GM21360 (cell line): ENCODE measurements around the gene GPR107.

ENCODE experiments used
- ATAC-seq: cut with Tn5 transposase; IDR thresholded peaks from one replicate; pipeline ENCODE4 v1.9.1; 2021; ENCODE audit warnings: mild to moderate bottlenecking, moderate library complexity; ENCODE audit not compliant: unreplicated experiment

GPR107 gene

GRCh38 chr9:130128733-130129431 lies 75.2 kb downstream of the GPR107 start:
- peak; percentile 64 for ATAC-seq

GRCh38 chr9:130129432-130130061 lies 75.8 kb downstream of the GPR107 start:
- ATAC-seq, result peak; percentile 11

GRCh38 chr9:130132746-130133145 lies 79.0 kb downstream of the GPR107 start:
- ATAC-seq, result no peak

GRCh38 chr9:130137081-130137640 lies 83.5 kb downstream of the GPR107 start:
- no peak for ATAC-seq

GRCh38 chr9:130137641-130138081 lies 84.0 kb downstream of the GPR107 start:
- ATAC-seq, result no peak

- no peak for ATAC-seq
Observed at GRCh38 chr9:130138171-130138653, 84.5 kb downstream of the GPR107 start.

- ATAC-seq, result no peak
Observed at GRCh38 chr9:130138791-130139190, 85.1 kb downstream of the GPR107 start.

GRCh38 chr9:130139251-130139650 lies 85.5 kb downstream of the GPR107 start:
- no peak for ATAC-seq

GRCh38 chr9:130140706-130141105 lies 87.0 kb downstream of the GPR107 start:
- ATAC-seq, result no peak

GRCh38 chr9:130142056-130142455 lies 88.3 kb downstream of the GPR107 start:
- ATAC-seq, result no peak

- no peak for ATAC-seq
Observed at GRCh38 chr9:130142641-130143040, 88.9 kb downstream of the GPR107 start.

- ATAC-seq, result no peak
Observed at GRCh38 chr9:130143279-130143893, 89.7 kb downstream of the GPR107 start.

- ATAC-seq, result no peak
Observed at GRCh38 chr9:130143958-130144366, 90.3 kb downstream of the GPR107 start.

GRCh38 chr9:130144703-130145102 lies 91.0 kb downstream of the GPR107 start:
- ATAC-seq, result no peak

- ATAC-seq, result no peak
Observed at GRCh38 chr9:130145658-130146057, 92.0 kb downstream of the GPR107 start.

GRCh38 chr9:130147198-130147597 lies 93.5 kb downstream of the GPR107 start:
- ATAC-seq, result no peak

- ATAC-seq, result no peak
Observed at GRCh38 chr9:130147910-130148309, 94.2 kb downstream of the GPR107 start.

GRCh38 chr9:130149031-130149430 lies 95.3 kb downstream of the GPR107 start:
- no peak for ATAC-seq

- no peak for ATAC-seq
Observed at GRCh38 chr9:130149654-130150286, 96.1 kb downstream of the GPR107 start.

- ATAC-seq, result no peak
Observed at GRCh38 chr9:130150779-130151382, 97.2 kb downstream of the GPR107 start.

GRCh38 chr9:130154816-130155215 lies 101.1 kb downstream of the GPR107 start:
- no peak for ATAC-seq
